Measurements from ENCODE around the gene DNAH10.

DNAH10 gene

DNA sequence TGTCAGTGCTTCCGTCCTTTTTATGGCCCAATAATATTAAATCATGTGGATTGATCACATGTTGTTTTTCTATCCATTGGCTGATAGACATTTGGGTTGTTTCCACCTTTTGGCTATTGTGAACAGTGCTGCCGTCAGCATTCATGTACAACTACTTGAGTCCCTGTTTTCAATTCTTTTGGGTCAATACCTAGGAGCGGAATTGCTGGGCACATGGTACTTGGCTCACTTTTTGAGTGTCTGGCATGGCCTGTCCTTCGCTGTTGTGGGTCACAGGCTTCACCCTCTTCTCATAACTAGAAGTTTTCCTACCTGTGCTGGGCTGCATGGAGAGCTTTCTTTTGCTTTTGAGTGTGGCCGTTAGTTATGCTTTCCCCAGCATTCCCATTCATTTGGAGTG is 72.7 kb downstream of the DNAH10 start:
- FAIRE-seq (no peak), DNase-seq (ENCODE audit: insufficient read length, low spot score) (no peak)
- TF ChIP-seq CTCF (IDR thresholded peaks at IDR 0.05; ENCODE audit: insufficient read depth, missing control alignments), result no peak

DNA sequence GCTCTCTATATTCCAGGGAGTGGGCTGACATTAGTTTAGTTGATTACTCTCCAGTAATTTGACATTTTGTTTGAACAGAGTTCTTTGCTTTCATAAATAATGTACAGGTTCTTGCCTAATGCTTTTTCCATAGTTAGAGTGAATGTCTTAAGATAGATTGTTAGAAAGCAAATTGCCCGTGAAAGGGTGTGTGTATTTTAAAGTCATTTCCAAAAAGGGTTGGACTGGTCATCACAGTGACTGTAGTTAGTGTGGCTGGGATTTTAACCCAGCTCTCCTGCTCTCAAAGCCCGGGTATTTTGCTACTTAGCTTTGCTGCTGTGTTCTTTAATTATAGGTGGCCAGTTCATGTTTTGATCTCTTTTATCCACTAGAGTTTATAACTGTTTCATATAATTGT is 74.2 kb downstream of the DNAH10 start:
- DNase-seq (ENCODE audit: insufficient read length, low spot score) (no peak), FAIRE-seq (no peak)
- no peak for TF ChIP-seq CTCF (IDR thresholded peaks at IDR 0.05; ENCODE audit: insufficient read depth, missing control alignments)

DNA sequence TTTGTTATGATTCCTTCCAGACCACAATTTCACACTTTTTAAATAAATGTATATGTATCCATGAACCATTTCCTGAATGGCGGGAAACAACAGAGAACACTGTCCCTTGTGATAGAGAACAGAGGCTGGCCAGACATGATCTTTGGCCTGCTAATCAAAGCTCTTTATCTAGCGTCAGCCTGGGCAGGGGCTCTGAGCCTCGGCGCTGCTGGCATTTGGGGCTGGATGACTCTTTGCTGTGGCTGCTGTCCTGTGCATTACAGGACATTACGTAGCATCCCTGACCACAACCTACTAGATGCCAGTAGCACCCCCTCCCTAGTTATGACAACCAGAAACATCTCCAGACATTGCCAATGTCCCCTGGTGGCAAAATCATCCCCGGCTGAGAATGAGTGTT is 77.7 kb downstream of the DNAH10 start:
- FAIRE-seq (no peak), DNase-seq (ENCODE audit: insufficient read length, low spot score) (no peak)
- no peak for TF ChIP-seq CTCF (IDR thresholded peaks at IDR 0.05; ENCODE audit: insufficient read depth, missing control alignments)

DNA sequence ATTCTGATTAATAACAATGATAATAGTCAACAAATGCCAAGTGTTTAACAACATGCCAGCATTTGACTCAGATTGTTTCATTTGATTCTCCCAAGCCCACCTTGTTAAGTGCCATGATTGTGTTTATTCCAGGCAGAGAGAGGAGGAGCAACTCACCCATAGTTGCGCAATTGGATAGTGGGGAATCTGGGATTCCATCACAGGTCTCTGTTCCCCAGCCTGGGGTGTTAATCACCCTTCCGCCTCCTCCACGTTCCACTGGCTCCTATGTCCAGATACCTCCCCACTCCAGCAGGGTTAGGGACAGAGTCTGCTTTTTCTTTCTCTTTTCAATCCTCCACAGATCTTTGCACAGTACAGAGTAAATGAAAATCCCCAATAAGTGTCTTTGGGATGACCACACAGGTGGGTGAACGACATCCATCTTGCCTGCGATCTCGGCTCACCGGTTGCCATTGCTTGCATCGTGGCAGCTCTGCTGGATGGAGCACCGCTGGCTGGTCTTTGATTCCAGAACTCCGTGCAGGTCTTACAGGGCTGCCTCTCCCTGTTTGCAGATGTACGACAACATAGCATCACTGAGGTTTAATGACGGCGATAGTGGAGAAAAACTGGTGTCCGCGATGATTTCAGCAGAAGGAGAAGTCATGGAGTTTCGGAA is 78.8 kb downstream of the DNAH10 start:
- FAIRE-seq (no peak), DNase-seq (ENCODE audit: insufficient read length, low spot score) (no peak)
- no peak for TF ChIP-seq CTCF (IDR thresholded peaks at IDR 0.05; ENCODE audit: insufficient read depth, missing control alignments)

GRCh38 chr12:123843912-123844748 is 82.0 kb downstream of the DNAH10 start:
- no peak for DNase-seq (ENCODE audit: insufficient read length, low spot score)
- TF ChIP-seq CTCF (IDR thresholded peaks at IDR 0.05; ENCODE audit: insufficient read depth, missing control alignments), result no peak
- FAIRE-seq, result no peak

- DNase-seq (ENCODE audit: insufficient read length, low spot score), result no peak
- TF ChIP-seq CTCF (IDR thresholded peaks at IDR 0.05; ENCODE audit: insufficient read depth, missing control alignments), result no peak
- FAIRE-seq, result no peak
Observed at GRCh38 chr12:123845881-123846280, 83.8 kb downstream of the DNAH10 start.

DNA sequence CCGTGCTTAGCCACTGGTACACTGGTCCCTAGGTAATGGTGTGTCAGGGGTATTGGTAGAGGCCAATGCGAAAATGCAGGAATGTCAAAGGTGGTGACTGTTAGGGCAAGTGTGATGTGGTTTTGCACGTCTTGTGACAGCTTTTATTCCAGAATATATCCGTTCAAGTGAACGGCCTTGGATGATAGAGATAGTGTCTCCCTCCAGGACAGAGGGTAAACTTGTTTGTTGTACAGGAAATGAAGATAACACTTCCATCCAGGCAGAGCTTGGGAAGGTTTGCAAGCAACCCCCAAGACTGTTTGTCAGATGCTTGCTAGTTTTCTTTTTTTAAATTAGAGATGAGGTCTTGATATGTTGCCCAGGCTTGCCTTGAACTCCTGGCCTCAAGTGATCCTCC is 84.2 kb downstream of the DNAH10 start:
- DNase-seq (ENCODE audit: insufficient read length, low spot score) (no peak), FAIRE-seq (no peak)
- TF ChIP-seq CTCF (IDR thresholded peaks at IDR 0.05; ENCODE audit: insufficient read depth, missing control alignments), result no peak
